Measurements from ENCODE around the gene ANKH.

Gene ANKH

DNA sequence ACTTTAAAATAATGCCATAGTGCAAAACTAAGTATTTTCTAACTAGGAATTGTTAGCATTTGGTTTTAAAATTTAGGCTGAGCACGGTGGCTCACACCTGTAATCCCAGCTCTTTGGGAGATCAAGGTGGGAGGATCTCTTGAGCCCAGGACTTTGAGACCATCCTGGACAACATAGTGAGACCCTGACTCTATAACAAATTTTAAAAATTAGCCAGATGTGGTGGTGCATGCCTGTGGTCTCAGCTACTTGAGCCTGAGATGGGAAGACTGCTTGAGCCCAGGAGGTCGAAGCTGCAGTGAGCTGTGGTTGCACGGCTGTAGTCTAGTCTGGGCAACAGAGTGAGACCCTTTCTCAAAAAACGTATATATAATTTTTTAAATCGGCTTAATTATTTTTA is 202.2 kb downstream of the ANKH start:
- Mint-ChIP-seq H3K9me3 (no peaks in the 10 kb centered on the region), H3K27ac (no peak overlapping the region), H3K4me1 (peaks cover 85% of the 10 kb centered on the region), H3K4me3 (peak overlapping the region; percentile 95 to 96), H3K27me3 (no peaks in the 10 kb centered on the region)
- DNase-seq (no peak), ATAC-seq (no peak)

- Mint-ChIP-seq H3K9me3 (no peaks in the 10 kb centered on the region), H3K27ac (peak overlapping the region; percentile 97 to 98), H3K4me3 (peak overlapping the region; percentile 95 to 96), H3K4me1 (peaks cover 85% of the 10 kb centered on the region), H3K27me3 (no peaks in the 10 kb centered on the region)
- ATAC-seq, result peak; percentile 42
- DNase-seq, result peak; percentile 42 to 75
Observed at GRCh38 chr5:14668181-14668591, 203.4 kb downstream of the ANKH start.

DNA sequence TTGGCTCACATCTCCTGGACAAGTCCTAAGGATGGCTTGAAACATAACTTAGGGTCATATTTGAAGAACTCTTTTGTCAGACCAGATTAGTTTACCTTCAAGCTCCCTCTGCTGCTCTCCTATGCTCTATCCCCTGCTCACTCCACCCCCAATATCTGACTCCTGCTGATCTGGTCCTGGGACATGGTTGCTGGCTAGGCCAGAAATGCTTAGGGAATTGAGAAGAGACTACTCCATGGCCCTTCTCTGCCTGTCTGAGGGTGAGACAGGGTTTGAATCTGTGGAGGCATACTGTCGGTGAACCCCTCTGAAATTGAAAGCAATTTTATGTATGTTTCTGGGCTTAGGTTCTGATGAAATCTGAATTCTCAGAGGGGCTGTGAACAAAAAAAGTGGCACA is 203.8 kb downstream of the ANKH start:
- Mint-ChIP-seq H3K27me3 (no peaks in the 10 kb centered on the region), H3K4me1 (peaks cover 85% of the 10 kb centered on the region), H3K4me3 (peak overlapping the region; percentile 95 to 96), H3K9me3 (no peaks in the 10 kb centered on the region), H3K27ac (peak overlapping the region; percentile 97 to 98)
- DNase-seq, result no peak
- no peak for ATAC-seq

- Mint-ChIP-seq H3K27ac (peak overlapping the region; percentile 97 to 98), H3K9me3 (no peaks in the 10 kb centered on the region), H3K4me3 (peak overlapping the region; percentile 95 to 96), H3K27me3 (no peaks in the 10 kb centered on the region), H3K4me1 (peaks cover 85% of the 10 kb centered on the region)
- DNase-seq, result no peak
- ATAC-seq, result no peak
Observed at GRCh38 chr5:14667290-14667689, 204.3 kb downstream of the ANKH start.

GRCh38 chr5:14666357-14666756 is 205.2 kb downstream of the ANKH start:
- no peak for DNase-seq
- Mint-ChIP-seq H3K4me3 (peak overlapping the region; percentile 95 to 96), H3K27ac (peak overlapping the region; percentile 70 to 84), H3K27me3 (no peaks in the 10 kb centered on the region), H3K4me1 (peaks cover 85% of the 10 kb centered on the region), H3K9me3 (no peaks in the 10 kb centered on the region)
- no peak for ATAC-seq

DNA sequence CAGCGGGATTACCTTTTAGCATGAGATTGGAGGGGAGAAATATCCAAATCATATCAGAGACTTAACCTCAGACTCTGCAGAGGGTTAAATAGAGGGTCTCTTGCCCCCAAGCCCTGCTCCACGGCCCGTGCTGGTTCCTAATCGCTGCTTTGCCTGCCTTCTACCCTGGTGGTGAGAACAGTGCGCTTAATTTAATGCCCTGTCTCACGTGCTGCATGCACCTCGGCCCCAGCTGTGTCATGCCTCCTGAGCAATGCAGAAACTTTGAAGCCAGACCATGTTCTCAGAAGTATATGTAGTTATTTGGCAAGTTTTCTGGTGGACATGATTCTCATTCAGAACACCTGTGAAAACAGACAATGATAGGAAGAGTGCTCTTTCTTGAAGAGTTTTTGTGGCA is 205.6 kb downstream of the ANKH start:
- H3K27me3 Mint-ChIP-seq, result no peaks in the 10 kb centered on the region
- peak; percentile 29 for ATAC-seq
- H3K9me3 Mint-ChIP-seq, result no peaks in the 10 kb centered on the region
- peak overlapping the region; percentile 95 to 96 for H3K4me3 Mint-ChIP-seq
- peak overlapping the region; percentile 70 to 84 for H3K27ac Mint-ChIP-seq
- peaks cover 85% of the 10 kb centered on the region for H3K4me1 Mint-ChIP-seq
- DNase-seq, result peak; percentile 58 to 71

DNA sequence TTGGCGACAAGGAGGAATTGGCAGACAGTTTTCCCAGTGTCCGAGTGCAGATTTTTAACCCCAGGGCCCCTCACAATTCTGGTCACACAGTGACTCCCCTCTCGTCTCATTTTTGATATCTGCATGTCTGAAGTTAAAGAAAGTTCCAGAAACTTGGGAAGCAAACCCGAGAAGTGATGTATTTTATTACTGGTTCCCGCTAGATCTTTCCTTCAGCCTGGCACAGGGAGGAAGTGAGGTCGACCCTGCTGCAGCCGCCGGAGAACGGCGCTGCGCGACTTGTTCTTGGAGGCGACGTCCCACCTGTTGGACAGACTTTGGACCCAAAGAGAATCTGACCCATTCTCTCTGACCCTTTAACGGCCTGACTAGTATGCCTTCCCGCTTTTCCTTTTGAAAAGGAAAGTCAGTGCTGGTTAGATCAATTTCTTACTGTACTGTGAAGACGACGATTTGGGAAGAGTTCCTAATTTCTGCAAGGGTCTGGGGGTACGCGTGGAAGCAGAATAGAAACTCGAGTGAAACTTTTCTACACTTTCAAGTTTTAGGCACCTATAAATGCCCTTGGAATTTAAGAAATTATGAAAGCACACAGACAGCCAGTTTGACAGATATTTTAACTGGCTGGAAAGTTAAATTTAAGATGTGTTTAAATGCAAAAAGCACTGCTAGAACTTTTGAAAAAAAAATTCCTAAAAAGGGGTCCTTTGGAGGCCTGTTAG is 206.3 kb downstream of the ANKH start:
- H3K27ac Mint-ChIP-seq, result peak overlapping the region; percentile 35 to 94
- H3K27me3 Mint-ChIP-seq, result no peaks in the 10 kb centered on the region
- H3K9me3 Mint-ChIP-seq, result no peaks in the 10 kb centered on the region
- no peak for DNase-seq
- no peak for ATAC-seq
- H3K4me3 Mint-ChIP-seq, result peak overlapping the region; percentile 95 to 96
- peaks cover 85% of the 10 kb centered on the region for H3K4me1 Mint-ChIP-seq

GRCh38 chr5:14664270-14665100 is 207.1 kb downstream of the ANKH start, which contains the start of gene OTULIN:
Gene OTULIN (plus strand): TSS chr5:14664718. CDS start chr5:14664826, 108 bp downstream.
- ATAC-seq (peak; percentile 91), DNase-seq (peak; percentile 90 to 98)
- H3K9me3 Mint-ChIP-seq, result no peaks in the 10 kb centered on the region
- H3K4me1 Mint-ChIP-seq, result peaks cover 87% of the 10 kb centered on the region
- peak within 1 kb of the TSS; percentile 96 for H3K4me3 Mint-ChIP-seq
- H3K27ac Mint-ChIP-seq, result peak within 1 kb of the TSS; percentile 91 to 98
- H3K27me3 Mint-ChIP-seq, result no peaks in the 10 kb centered on the region

- peaks cover 83% of the 10 kb centered on the region for H3K4me1 Mint-ChIP-seq
- no peaks in the 10 kb centered on the region for H3K9me3 Mint-ChIP-seq
Observed at GRCh38 chr5:14663734-14664269, 207.8 kb downstream of the ANKH start.

GRCh38 chr5:14662721-14663260 is 208.8 kb downstream of the ANKH start:
- DNase-seq (no peak), ATAC-seq (no peak)
- peak overlapping the region; percentile 96 for H3K4me3 Mint-ChIP-seq
- no peak overlapping the region for H3K27ac Mint-ChIP-seq
- no peaks in the 10 kb centered on the region for H3K9me3 Mint-ChIP-seq
- peaks cover 72% of the 10 kb centered on the region for H3K4me1 Mint-ChIP-seq
- H3K27me3 Mint-ChIP-seq, result no peaks in the 10 kb centered on the region

More at GRCh38 chr5:14663734-14664269, 207.8 kb downstream of the ANKH start:
- peak; percentile 32 for ATAC-seq
- peak overlapping the region; percentile 91 to 98 for H3K27ac Mint-ChIP-seq
- no peak for DNase-seq
- peak overlapping the region; percentile 96 for H3K4me3 Mint-ChIP-seq
- H3K27me3 Mint-ChIP-seq, result no peaks in the 10 kb centered on the region

GRCh38 chr5:14660833-14661232 is 210.7 kb downstream of the ANKH start:
- H3K4me3 Mint-ChIP-seq, result peak overlapping the region in 1 of 2 donors; percentile 1
- DNase-seq (no peak), ATAC-seq (no peak)
- H3K27ac Mint-ChIP-seq, result no peak overlapping the region
- no peaks in the 10 kb centered on the region for H3K9me3 Mint-ChIP-seq
- peaks cover 69% of the 10 kb centered on the region for H3K4me1 Mint-ChIP-seq
- no peaks in the 10 kb centered on the region for H3K27me3 Mint-ChIP-seq

- peak overlapping the region in 1 of 2 donors; percentile 0 for H3K4me3 Mint-ChIP-seq
- H3K27ac Mint-ChIP-seq, result peak overlapping the region in 1 of 2 donors; percentile 8
- no peaks in the 10 kb centered on the region for H3K9me3 Mint-ChIP-seq
- no peaks in the 10 kb centered on the region for H3K27me3 Mint-ChIP-seq
- no peak for ATAC-seq
- peaks cover 75% of the 10 kb centered on the region for H3K4me1 Mint-ChIP-seq
- no peak for DNase-seq
Observed at GRCh38 chr5:14659821-14660607, 211.6 kb downstream of the ANKH start.

DNA sequence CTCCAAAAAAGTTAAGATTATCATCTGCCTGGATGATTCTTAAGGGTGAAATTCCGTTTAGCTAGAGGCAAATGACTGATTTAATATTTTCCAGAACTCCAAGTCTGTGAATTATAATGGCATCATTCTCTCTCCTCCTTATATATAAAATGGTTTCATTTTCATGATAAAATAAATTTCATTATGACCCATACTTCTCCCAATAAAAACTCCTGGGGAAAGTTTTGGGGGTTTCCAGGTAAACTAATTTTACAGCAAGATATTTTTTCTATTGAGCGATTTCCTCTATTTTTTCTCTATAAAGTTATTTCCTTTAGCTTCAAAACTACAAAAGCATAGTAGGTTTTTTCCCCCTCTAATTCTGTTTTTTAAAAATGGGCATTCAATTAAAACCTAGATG is 214.7 kb downstream of the ANKH start:
- DNase-seq (no peak), ATAC-seq (no peak)
- Mint-ChIP-seq H3K4me3 (peak overlapping the region in 1 of 2 donors; percentile 45), H3K9me3 (no peaks in the 10 kb centered on the region), H3K27me3 (no peaks in the 10 kb centered on the region), H3K27ac (peak overlapping the region; percentile 63 to 86), H3K4me1 (peaks cover 52% of the 10 kb centered on the region)

- DNase-seq (no peak), ATAC-seq (no peak)
- Mint-ChIP-seq H3K4me1 (peaks cover 43% of the 10 kb centered on the region), H3K27me3 (peaks cover 5% of the 10 kb centered on the region), H3K9me3 (no peaks in the 10 kb centered on the region), H3K27ac (peak overlapping the region in 1 of 2 donors; percentile 20), H3K4me3 (no peak overlapping the region)
Observed at GRCh38 chr5:14655146-14655741, 216.3 kb downstream of the ANKH start.
